HG02938 (cell line): Measurements from ENCODE around the gene CFAP141.
A peak's percentile ranks its signal among the peaks of the same experiment; 100 is the strongest.
"Not testable (repeated sequence)": the region's sequence is repeated elsewhere in the genome, so short reads cannot be mapped to it uniquely, and the experiment has no call there.

Source experiments
- ATAC-seq: cut with Tn5 transposase; IDR thresholded peaks from one replicate; pipeline ENCODE4 v1.9.1; 2021; ENCODE audit warnings: mild to moderate bottlenecking, moderate library complexity; ENCODE audit not compliant: unreplicated experiment

CFAP141 gene

GRCh38 chr1:154206196-154206595 lies at the start of gene CFAP141:
Gene CFAP141, minus strand, starts transcription at chr1:154206333. Its CDS starts 26 bp downstream, at chr1:154206307.
- no peak for ATAC-seq

- no peak for ATAC-seq
These were observed 47.5 kb upstream of the CFAP141 start for GRCh38 chr1:154253671-154254070.

GRCh38 chr1:154241703-154242351 lies 35.7 kb upstream of the CFAP141 start:
- ATAC-seq, result no peak

DNA sequence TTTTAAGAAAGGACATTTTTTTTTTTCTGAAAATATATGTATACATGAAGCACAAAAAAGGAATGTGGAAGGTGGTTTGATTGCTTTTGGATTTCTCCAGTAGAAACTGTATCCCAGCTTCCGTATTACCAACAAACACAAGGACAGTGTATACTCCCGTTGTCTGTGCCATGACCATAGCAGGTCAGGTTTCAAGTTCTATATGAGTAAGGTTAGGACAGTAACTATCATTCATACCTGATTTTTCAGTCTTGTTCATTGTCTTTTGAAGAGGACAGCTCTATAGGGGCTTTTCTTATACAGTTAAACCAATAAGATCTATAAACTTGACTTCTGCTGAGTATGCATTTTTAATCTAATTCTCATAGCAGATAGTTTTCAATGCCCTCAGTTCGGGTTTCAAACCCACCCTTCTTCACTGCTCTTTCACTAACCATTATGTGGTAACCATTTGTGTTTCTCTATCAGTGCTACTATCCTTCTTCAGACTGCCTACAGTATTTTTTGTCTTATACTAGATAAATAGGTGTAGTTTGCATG lies 34.2 kb upstream of the CFAP141 start:
- ATAC-seq, result no peak

DNA sequence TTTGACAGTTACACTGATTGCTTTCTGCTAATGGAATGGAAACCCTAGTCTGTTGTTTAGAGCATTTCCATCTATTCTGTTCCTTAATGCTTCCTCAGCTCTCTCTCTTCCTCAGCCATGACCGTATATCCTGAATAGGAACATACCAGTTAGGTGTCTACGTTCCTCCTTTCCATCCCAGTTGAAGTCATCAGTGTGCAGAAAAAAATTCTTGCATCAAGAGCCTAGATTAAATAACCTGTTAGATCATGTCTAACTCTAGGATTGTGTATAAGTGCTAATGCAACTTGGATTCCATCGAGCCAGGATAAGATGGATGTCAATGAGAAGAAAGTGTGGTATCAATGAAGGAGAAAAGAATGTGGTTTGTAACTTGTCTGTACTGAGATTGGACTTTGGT lies 33.4 kb upstream of the CFAP141 start:
- ATAC-seq, result no peak

- ATAC-seq, result no peak
These were observed 31.9 kb upstream of the CFAP141 start for GRCh38 chr1:154237880-154238506.

DNA sequence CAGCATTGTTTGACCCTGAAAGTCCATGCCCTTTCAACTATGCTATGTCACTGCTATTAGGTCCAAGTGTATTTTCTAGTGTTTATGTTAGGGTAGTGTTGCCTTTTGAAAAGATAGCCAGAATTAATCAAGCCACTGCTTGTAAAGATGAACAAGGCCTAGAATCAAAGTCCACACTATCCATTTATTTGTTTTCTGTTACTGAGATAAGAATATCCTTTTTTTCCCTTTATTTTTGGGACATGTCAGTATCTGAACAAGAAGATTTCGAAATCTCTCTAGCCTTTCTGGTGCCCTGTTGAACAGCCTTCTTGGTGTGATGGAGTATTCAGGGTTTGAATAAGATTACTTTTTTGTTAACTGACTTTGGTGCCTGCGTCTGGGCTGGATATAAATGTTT lies 31.3 kb upstream of the CFAP141 start:
- no peak for ATAC-seq

GRCh38 chr1:154236855-154237254 lies 30.7 kb upstream of the CFAP141 start:
- ATAC-seq, result no peak

DNA sequence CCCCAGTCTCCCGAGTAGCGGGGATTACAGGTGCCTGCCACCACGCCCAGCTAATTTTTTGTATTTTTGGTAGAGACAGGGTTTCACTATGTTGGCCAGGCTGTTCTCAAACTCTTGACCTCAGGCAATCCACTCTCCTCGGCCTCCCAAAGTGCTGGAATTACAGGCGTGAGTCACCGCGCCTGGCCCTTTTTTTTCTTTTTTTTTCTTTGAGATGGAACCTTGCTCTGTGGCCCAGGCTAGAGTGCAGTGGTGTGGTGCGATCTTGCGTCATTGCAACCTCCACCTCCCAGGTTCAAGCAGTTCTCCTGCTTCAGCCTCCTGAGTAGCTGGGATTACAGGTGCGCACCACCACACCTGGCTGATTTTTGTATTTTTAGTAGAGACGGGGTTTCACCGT lies 27.0 kb upstream of the CFAP141 start:
- not testable (repeated sequence) for ATAC-seq

GRCh38 chr1:154231112-154231511 lies 25.0 kb upstream of the CFAP141 start:
- not testable (repeated sequence) for ATAC-seq

GRCh38 chr1:154225370-154225769 lies 19.2 kb upstream of the CFAP141 start:
- no peak for ATAC-seq

- ATAC-seq, result no peak
These were observed 17.5 kb upstream of the CFAP141 start for GRCh38 chr1:154223621-154224020.

- ATAC-seq, result no peak
These were observed 16.8 kb upstream of the CFAP141 start for GRCh38 chr1:154222918-154223317.

GRCh38 chr1:154222518-154222917 lies 16.4 kb upstream of the CFAP141 start:
- ATAC-seq, result no peak

DNA sequence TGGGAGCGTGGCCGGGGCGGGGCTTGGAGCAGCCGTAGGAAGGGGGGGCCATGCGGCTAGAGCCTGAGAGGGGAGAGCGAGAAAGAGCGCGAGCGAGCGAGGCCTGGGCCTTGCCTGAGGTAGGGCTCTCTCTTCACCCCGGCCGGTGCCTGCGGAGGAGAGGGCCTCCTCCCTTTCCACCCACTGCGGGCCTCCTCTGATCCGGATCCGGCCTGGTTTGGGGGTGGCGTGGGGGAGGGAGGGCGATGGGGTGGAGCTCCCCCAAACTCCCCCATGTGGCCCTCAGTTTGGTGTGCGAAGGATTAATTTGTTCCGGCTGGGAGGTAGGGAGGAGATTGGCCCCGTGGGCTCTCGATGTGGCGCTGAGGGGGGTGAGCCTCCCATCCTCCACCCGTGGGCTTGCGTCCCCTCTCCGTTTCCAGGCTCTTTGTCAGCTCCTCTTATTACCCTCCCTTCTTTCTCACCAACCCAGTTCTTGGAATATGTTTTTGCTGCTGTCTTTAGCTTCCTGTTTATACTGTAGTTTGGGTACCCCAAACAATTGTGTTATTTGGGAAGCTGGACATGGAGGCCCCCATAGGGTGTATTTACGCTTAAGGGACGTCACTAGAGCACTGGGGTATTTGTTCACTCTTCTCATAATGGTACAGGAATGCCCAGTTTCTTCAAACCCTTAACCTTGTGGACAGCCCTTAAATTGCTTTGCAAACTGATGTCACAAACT lies 15.3 kb upstream of the CFAP141 start:
- ATAC-seq, result peak; percentile 22

GRCh38 chr1:154220970-154221277 lies 14.8 kb upstream of the CFAP141 start:
- no peak for ATAC-seq

DNA sequence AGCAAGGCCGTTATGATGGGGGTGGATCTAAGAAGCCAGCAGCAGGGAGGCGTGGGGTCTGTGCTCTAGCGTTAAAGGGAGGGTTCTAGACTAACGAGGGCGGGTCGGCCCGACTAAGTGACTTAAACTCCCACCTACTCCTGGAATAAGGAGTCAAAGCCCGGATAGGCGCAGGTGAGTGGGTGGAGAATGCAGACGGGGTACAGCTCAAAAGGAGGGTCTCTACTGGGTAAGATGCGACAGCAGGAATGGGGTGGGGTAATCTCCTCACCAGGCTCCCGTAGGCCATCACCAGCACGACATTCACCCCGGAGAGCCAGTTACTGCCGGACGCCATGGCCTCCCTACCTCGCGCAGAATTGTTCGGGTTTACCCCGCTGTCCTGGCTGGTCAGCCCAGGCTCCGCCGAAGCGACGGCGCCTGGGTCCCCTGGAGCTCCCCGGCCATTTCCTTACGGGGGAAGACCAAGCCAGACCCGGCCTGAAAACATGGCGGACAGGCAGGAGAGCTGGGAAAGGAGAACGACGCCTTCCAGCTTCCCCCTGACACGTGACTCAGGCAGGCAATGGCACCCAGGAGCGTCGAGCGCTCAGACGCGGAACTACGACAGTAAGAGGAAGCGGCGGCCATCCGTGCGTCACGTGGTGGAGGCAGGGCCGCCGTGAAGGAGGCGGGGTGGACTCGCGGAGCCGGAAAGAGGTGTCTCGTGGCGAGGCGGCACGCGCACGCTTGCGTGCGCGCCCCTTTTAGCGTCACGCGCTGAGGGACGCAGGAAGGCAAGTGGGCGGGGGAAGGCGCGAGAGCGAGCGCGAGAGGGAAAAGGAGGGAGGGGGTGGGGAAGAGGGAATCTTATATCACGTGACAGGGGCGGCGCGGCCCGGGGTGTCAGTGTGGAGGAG lies 14.2 kb upstream of the CFAP141 start, which contains the start of gene UBAP2L:
TSS of gene UBAP2L (plus strand) at position 885 of the 899 bp plus-strand sequence. CDS start 4,169 bp downstream, outside the sequence.
- ATAC-seq, result peak; percentile 82

DNA sequence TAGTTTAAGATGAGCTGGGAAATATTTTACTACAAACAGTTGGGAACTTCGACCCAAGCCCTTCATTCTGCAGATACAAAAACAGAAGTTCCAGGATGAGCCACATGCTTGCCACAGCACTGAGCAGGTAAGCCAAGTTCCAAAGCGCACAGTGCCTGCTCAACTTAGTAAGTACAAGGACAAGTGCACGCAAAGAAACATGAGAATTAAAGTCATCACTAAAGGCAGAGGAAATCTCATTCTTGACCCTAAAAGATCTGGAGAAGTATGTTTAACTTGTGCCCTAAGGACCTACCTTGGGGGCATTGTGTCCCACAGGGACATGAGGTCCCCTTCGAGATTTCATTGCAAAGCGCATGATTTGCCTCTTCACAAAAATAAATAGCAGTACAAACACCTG lies 13.4 kb upstream of the CFAP141 start:
- ATAC-seq, result no peak

DNA sequence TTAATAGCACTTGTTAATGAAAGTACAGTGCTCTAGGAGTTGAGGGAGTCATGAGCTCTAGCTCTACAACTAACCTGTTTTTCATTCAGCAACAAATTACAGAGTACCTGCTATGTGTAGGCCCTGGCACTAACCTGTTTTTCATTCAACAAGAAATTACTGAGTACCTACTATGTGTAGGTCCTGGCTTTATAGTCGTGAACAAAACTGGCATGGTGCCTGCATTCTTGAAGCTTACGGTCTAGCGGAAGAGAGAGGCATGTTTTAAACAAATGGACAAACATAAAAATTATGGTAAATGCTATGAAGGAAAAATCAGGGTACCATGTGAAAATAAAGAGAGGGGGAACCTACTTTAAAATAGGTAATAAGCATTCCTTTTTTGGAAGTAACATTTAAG lies 12.4 kb upstream of the CFAP141 start:
- no peak for ATAC-seq

DNA sequence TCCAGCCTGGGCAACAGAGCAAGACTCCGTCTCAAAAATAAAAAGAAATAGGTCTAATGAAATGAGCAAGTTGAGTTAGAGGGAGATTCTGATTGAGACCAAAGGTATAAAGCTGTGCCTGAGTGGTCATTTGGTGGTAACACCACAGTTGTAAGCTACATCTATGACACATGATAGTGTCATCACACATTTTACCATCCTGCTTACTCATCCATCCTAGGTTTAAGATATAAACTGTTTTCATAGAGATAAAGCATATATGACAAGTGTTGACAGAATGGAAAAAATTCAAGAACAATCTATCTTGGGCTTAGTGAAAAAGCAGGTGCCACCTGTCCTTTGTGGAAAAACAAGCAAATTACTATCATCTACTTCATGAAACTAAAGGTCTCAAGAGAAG lies 7.1 kb upstream of the CFAP141 start:
- ATAC-seq, result no peak

- ATAC-seq, result no peak
These were observed 6.0 kb upstream of the CFAP141 start for GRCh38 chr1:154212083-154212482.
